ENCODE data around the gene ACTL7B.

Gene ACTL7B

GRCh38 chr9:108869092-108869725 lies 13.4 kb upstream of the ACTL7B start:
- 91 to 94% methylated on average over 3 of the region's 3 CpGs for WGBS, 2 experiments
- H3K36me3 ChIP-seq (ENCODE audit: control insufficient read depth, insufficient read depth, low read length), result peaks cover 18% of the 10 kb centered on the region
- no peak overlapping the region for H3K27ac ChIP-seq (ENCODE audit: insufficient read depth, low read depth, low read length, poor library complexity, severe bottlenecking)
- H3K27me3 ChIP-seq (ENCODE audit: control insufficient read depth, insufficient read depth, low read length, poor library complexity, severe bottlenecking), result no peaks in the 10 kb centered on the region
- H3K4me3 ChIP-seq (ENCODE audit: insufficient read depth, low read depth, low read length), result no peak overlapping the region
- H3K4me1 ChIP-seq (ENCODE audit: control insufficient read depth, insufficient read depth, low read length), result no peaks in the 10 kb centered on the region
- no peaks in the 10 kb centered on the region for H3K9me3 ChIP-seq (ENCODE audit: control insufficient read depth, low read length)

DNA sequence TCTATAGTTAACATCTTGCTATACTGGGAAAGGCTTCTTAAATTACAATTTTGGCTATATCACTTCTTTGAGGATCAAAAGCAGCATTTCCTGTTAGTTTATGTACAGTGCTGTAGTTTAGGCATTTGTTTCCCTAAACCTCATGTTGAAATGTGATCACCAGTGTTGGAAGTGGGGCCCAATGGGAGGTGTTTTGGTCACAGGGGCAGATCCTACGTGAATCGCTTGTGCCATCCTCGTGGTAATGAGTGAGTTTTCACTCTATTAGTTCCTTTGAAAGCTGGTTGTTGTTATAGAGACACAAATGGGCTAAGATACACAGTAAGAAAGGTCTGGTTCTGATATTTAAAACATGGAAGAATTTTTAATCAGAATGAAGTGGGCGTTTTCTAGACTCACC lies 12.0 kb upstream of the ACTL7B start:
- Histone ChIP-seq H3K36me3 (ENCODE audit: control insufficient read depth, insufficient read depth, low read length) (peaks cover 11% of the 10 kb centered on the region), H3K27ac (ENCODE audit: insufficient read depth, low read depth, low read length, poor library complexity, severe bottlenecking) (no peak overlapping the region), H3K4me3 (ENCODE audit: insufficient read depth, low read depth, low read length) (no peak overlapping the region), H3K4me1 (ENCODE audit: control insufficient read depth, insufficient read depth, low read length) (no peaks in the 10 kb centered on the region), H3K9me3 (ENCODE audit: control insufficient read depth, low read length) (no peaks in the 10 kb centered on the region), H3K27me3 (ENCODE audit: control insufficient read depth, insufficient read depth, low read length, poor library complexity, severe bottlenecking) (no peaks in the 10 kb centered on the region)
- WGBS, 2 experiments, result 89 to 96% methylated on average over 4 of the region's 4 CpGs

DNA sequence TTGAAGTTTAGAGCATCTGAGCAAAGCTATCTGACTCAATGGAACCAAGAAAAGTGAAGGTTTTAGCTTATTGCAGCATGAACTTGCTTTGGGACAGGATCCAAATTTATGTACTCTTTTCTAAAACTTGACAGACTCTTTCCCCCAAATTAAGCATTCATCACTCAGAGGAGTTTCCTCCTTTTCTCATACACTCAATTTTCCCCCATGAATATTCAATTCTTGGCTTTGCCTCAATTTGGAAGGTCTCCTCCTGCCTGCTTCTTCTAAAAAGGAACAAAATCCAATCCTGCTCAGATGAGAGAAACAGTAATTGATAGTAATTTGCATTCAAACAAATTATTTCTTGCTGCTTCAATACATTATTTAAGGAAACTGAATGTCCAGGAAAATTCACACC lies 11.3 kb upstream of the ACTL7B start:
- Histone ChIP-seq H3K4me1 (ENCODE audit: control insufficient read depth, insufficient read depth, low read length) (no peaks in the 10 kb centered on the region), H3K4me3 (ENCODE audit: insufficient read depth, low read depth, low read length) (no peak overlapping the region), H3K27ac (ENCODE audit: insufficient read depth, low read depth, low read length, poor library complexity, severe bottlenecking) (no peak overlapping the region), H3K27me3 (ENCODE audit: control insufficient read depth, insufficient read depth, low read length, poor library complexity, severe bottlenecking) (no peaks in the 10 kb centered on the region), H3K9me3 (ENCODE audit: control insufficient read depth, low read length) (no peaks in the 10 kb centered on the region), H3K36me3 (ENCODE audit: control insufficient read depth, insufficient read depth, low read length) (peaks cover 8% of the 10 kb centered on the region)

GRCh38 chr9:108866001-108866420 lies 10.2 kb upstream of the ACTL7B start:
- Histone ChIP-seq H3K36me3 (ENCODE audit: control insufficient read depth, insufficient read depth, low read length) (peaks cover under 1% of the 10 kb centered on the region), H3K27ac (ENCODE audit: insufficient read depth, low read depth, low read length, poor library complexity, severe bottlenecking) (no peak overlapping the region)
- WGBS, 2 experiments, result 92 to 97% methylated on average over 2 of the region's 2 CpGs

GRCh38 chr9:108865037-108865436 lies 9.3 kb upstream of the ACTL7B start:
- Histone ChIP-seq H3K27ac (ENCODE audit: insufficient read depth, low read depth, low read length, poor library complexity, severe bottlenecking) (no peak overlapping the region), H3K4me1 (ENCODE audit: control insufficient read depth, insufficient read depth, low read length) (no peaks in the 10 kb centered on the region), H3K9me3 (ENCODE audit: control insufficient read depth, low read length) (no peaks in the 10 kb centered on the region), H3K27me3 (ENCODE audit: control insufficient read depth, insufficient read depth, low read length, poor library complexity, severe bottlenecking) (no peaks in the 10 kb centered on the region), H3K4me3 (ENCODE audit: insufficient read depth, low read depth, low read length) (no peak overlapping the region), H3K36me3 (ENCODE audit: control insufficient read depth, insufficient read depth, low read length) (no peaks in the 10 kb centered on the region)
- 91 to 93% methylated on average over 4 of the region's 4 CpGs for WGBS, 2 experiments

More at GRCh38 chr9:108866001-108866420, 10.2 kb upstream of the ACTL7B start:
- Histone ChIP-seq H3K27me3 (ENCODE audit: control insufficient read depth, insufficient read depth, low read length, poor library complexity, severe bottlenecking) (no peaks in the 10 kb centered on the region), H3K4me1 (ENCODE audit: control insufficient read depth, insufficient read depth, low read length) (no peaks in the 10 kb centered on the region), H3K4me3 (ENCODE audit: insufficient read depth, low read depth, low read length) (no peak overlapping the region), H3K9me3 (ENCODE audit: control insufficient read depth, low read length) (no peaks in the 10 kb centered on the region)

- Histone ChIP-seq H3K4me3 (ENCODE audit: insufficient read depth, low read depth, low read length) (no peak overlapping the region), H3K27me3 (ENCODE audit: control insufficient read depth, insufficient read depth, low read length, poor library complexity, severe bottlenecking) (no peaks in the 10 kb centered on the region), H3K4me1 (ENCODE audit: control insufficient read depth, insufficient read depth, low read length) (no peaks in the 10 kb centered on the region), H3K9me3 (ENCODE audit: control insufficient read depth, low read length) (no peaks in the 10 kb centered on the region), H3K36me3 (ENCODE audit: control insufficient read depth, insufficient read depth, low read length) (no peaks in the 10 kb centered on the region), H3K27ac (ENCODE audit: insufficient read depth, low read depth, low read length, poor library complexity, severe bottlenecking) (no peak overlapping the region)
- WGBS, 2 experiments, result 82 to 92% methylated on average over 3 of the region's 3 CpGs
Observed at GRCh38 chr9:108864446-108864845, 8.7 kb upstream of the ACTL7B start.

DNA sequence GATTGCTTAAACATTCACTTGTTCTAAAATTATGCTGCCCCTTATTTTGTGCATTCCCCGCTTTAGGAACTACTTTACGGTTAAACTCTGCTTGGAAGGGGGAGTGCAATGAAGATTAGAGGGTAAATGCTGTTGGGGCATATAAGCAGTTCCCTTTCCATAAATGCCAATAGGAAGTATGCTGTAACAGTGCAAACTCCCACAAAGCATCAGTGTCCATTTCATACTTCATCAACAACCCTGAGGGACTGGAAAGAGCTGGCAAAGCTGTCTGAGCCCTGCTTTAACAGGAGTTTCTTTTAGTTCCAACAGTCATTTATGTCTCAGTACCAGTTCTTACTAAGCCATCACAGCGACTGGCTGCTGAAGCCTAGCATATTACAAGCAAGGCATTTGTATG lies 8.1 kb upstream of the ACTL7B start:
- 96 to 100% methylated on average over 3 of the region's 3 CpGs for WGBS, 2 experiments
- Histone ChIP-seq H3K4me1 (ENCODE audit: control insufficient read depth, insufficient read depth, low read length) (no peaks in the 10 kb centered on the region), H3K36me3 (ENCODE audit: control insufficient read depth, insufficient read depth, low read length) (no peaks in the 10 kb centered on the region), H3K27ac (ENCODE audit: insufficient read depth, low read depth, low read length, poor library complexity, severe bottlenecking) (no peak overlapping the region), H3K27me3 (ENCODE audit: control insufficient read depth, insufficient read depth, low read length, poor library complexity, severe bottlenecking) (no peaks in the 10 kb centered on the region), H3K9me3 (ENCODE audit: control insufficient read depth, low read length) (no peaks in the 10 kb centered on the region), H3K4me3 (ENCODE audit: insufficient read depth, low read depth, low read length) (no peak overlapping the region)

DNA sequence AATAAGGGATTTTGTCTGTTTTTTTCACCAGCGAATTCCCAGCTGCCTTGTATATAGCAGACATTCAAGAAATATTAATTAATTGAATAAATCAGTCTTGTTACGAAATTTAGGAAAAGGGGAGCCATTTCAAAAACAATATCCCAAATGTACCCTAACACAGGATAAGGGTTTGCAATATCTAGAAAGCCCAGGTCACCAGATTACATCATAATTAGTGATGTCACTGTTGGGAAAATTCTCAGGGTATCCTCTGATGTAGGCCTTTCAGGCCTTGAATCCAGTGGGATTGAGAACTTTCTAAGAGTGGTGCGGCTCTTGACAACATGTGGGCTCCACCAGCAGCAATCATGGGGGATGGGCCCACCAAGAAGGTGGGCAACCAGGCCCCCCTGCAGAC lies 6.2 kb upstream of the ACTL7B start, which contains the start of gene ACTL7A:
TSS of gene ACTL7A (plus strand) at position 270 of the 400 bp plus-strand sequence. CDS start at position 327, 57 bp downstream.
- H3K9me3 ChIP-seq (ENCODE audit: control insufficient read depth, low read length), result no peaks in the 10 kb centered on the region
- WGBS, 2 experiments, result 85 to 100% methylated on average over 1 to 3 of the region's 3 CpGs
- H3K4me3 ChIP-seq (ENCODE audit: insufficient read depth, low read depth, low read length), result no peak within 1 kb of the TSS
- no peaks in the 10 kb centered on the region for H3K27me3 ChIP-seq (ENCODE audit: control insufficient read depth, insufficient read depth, low read length, poor library complexity, severe bottlenecking)
- H3K4me1 ChIP-seq (ENCODE audit: control insufficient read depth, insufficient read depth, low read length), result no peaks in the 10 kb centered on the region
- no peaks in the 10 kb centered on the region for H3K36me3 ChIP-seq (ENCODE audit: control insufficient read depth, insufficient read depth, low read length)
- H3K27ac ChIP-seq (ENCODE audit: insufficient read depth, low read depth, low read length, poor library complexity, severe bottlenecking), result no peak within 1 kb of the TSS

DNA sequence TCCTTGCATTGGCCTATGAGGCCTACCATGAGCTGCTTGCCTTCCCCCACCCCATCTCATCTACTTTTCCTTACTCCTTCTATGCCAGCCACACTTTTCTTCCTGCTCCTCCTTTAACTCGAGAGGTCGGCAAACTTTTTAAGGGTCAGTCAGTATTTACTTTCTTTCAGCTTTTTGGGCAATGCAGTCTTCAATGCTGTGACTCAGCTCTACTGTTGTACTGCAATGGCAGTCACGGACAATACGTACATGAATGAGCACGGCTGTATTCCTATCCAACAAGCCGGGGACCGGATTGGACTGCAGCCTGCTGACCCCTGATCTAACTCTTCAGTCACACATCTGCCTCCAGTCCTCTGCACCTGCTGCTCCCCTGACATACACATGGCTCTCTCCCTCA lies 5.7 kb upstream of the ACTL7B start:
- no peak overlapping the region for H3K4me3 ChIP-seq (ENCODE audit: insufficient read depth, low read depth, low read length)
- WGBS, 2 experiments, result 92 to 94% methylated on average over 7 of the region's 7 CpGs
- H3K9me3 ChIP-seq (ENCODE audit: control insufficient read depth, low read length), result no peaks in the 10 kb centered on the region
- no peaks in the 10 kb centered on the region for H3K36me3 ChIP-seq (ENCODE audit: control insufficient read depth, insufficient read depth, low read length)
- no peak overlapping the region for H3K27ac ChIP-seq (ENCODE audit: insufficient read depth, low read depth, low read length, poor library complexity, severe bottlenecking)
- no peaks in the 10 kb centered on the region for H3K4me1 ChIP-seq (ENCODE audit: control insufficient read depth, insufficient read depth, low read length)
- H3K27me3 ChIP-seq (ENCODE audit: control insufficient read depth, insufficient read depth, low read length, poor library complexity, severe bottlenecking), result no peaks in the 10 kb centered on the region

DNA sequence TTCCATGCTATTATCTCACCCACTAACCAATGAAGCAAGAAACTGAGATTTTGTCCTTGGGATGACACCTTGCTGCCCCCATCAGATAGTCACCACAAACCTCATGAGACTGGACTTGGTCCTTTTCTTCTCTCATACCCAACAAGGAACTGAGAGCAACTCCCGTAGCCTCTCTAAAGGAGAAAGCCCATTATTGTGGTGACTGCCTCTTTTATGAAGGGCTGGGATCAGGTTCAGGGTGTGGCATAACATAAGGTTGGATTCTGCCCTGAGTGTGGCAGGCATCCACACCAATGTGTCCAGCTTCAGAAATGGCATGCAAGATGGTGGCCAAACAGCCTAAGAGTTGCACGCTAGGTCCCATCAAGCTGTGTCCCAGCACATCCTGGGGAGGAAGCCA lies 5.0 kb upstream of the ACTL7B start:
- H3K27me3 ChIP-seq (ENCODE audit: control insufficient read depth, insufficient read depth, low read length, poor library complexity, severe bottlenecking), result no peaks in the 10 kb centered on the region
- H3K36me3 ChIP-seq (ENCODE audit: control insufficient read depth, insufficient read depth, low read length), result no peaks in the 10 kb centered on the region
- no peaks in the 10 kb centered on the region for H3K4me1 ChIP-seq (ENCODE audit: control insufficient read depth, insufficient read depth, low read length)
- H3K27ac ChIP-seq (ENCODE audit: insufficient read depth, low read depth, low read length, poor library complexity, severe bottlenecking), result no peak overlapping the region
- WGBS, 2 experiments, result 95 to 96% methylated on average over 2 of the region's 2 CpGs
- no peaks in the 10 kb centered on the region for H3K9me3 ChIP-seq (ENCODE audit: control insufficient read depth, low read length)
- H3K4me3 ChIP-seq (ENCODE audit: insufficient read depth, low read depth, low read length), result no peak overlapping the region

GRCh38 chr9:108860354-108860753 lies 4.6 kb upstream of the ACTL7B start:
- WGBS, 2 experiments, result 94 to 96% methylated on average over 4 of the region's 4 CpGs
- H3K9me3 ChIP-seq (ENCODE audit: control insufficient read depth, low read length), result no peaks in the 10 kb centered on the region
- no peak overlapping the region for H3K4me3 ChIP-seq (ENCODE audit: insufficient read depth, low read depth, low read length)
- H3K4me1 ChIP-seq (ENCODE audit: control insufficient read depth, insufficient read depth, low read length), result no peaks in the 10 kb centered on the region
- H3K27ac ChIP-seq (ENCODE audit: insufficient read depth, low read depth, low read length, poor library complexity, severe bottlenecking), result no peak overlapping the region
- H3K36me3 ChIP-seq (ENCODE audit: control insufficient read depth, insufficient read depth, low read length), result no peaks in the 10 kb centered on the region
- H3K27me3 ChIP-seq (ENCODE audit: control insufficient read depth, insufficient read depth, low read length, poor library complexity, severe bottlenecking), result no peaks in the 10 kb centered on the region

Data from ectodermal cell (in vitro differentiated cells).